A549 (cell line): ENCODE data around the gene JARID2.

ENCODE experiments used
- MYC ChIP-seq: IDR thresholded peaks from 2 replicates; pipeline ENCODE4 v1.6.1; 2012; ENCODE audit warnings: mild to moderate bottlenecking, inconsistent platforms, low read length, improper control_type of control experiment, borderline replicate concordance
- PHF8 ChIP-seq: fragments of 200-600 bp; sonication (generic); IDR thresholded peaks from 2 replicates; pipeline ENCODE4 v1.6.1; 2016; ENCODE audit warnings: low read depth, mild to moderate bottlenecking, antibody characterized with exemption, moderate library complexity, borderline replicate concordance
- POLR2AphosphoS2 ChIP-seq: conservative IDR thresholded peaks from 2 replicates; pipeline ENCODE4 v1.6.1; 2012; ENCODE audit warnings: low read length, improper control_type of control experiment, inconsistent platforms
- TF ChIP-seq, protein P1 (sequence below): fragments of >200 bp; sonication (Bioruptor Twin); formaldehyde crosslinking; IDR thresholded peaks from 3 replicates; pipeline ENCODE4 v1.5.1; 2016

DNA sequence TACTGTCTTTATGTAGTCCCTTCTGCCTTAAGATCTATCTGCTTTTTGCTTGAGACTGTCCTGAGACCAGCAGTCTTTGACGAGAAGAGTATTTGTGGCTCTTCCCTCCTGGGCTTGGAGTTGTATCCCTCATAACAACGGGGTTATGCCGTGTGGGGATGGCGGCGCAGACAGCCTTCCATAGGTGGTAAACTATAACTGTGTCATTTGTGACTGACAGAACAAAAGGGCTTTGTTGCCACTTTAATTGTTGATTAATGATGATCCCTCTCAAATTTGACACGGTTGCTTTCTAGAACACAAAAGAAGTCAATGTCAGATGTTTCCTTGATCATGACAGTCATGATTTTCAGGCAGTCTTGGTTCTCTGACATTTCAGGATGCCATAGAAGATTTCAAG, 196.6 kb downstream of the JARID2 start:
- TF ChIP-seq, protein P1, sequence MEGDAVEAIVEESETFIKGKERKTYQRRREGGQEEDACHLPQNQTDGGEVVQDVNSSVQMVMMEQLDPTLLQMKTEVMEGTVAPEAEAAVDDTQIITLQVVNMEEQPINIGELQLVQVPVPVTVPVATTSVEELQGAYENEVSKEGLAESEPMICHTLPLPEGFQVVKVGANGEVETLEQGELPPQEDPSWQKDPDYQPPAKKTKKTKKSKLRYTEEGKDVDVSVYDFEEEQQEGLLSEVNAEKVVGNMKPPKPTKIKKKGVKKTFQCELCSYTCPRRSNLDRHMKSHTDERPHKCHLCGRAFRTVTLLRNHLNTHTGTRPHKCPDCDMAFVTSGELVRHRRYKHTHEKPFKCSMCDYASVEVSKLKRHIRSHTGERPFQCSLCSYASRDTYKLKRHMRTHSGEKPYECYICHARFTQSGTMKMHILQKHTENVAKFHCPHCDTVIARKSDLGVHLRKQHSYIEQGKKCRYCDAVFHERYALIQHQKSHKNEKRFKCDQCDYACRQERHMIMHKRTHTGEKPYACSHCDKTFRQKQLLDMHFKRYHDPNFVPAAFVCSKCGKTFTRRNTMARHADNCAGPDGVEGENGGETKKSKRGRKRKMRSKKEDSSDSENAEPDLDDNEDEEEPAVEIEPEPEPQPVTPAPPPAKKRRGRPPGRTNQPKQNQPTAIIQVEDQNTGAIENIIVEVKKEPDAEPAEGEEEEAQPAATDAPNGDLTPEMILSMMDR: no peak
- no peak for TF ChIP-seq POLR2AphosphoS2
- TF ChIP-seq PHF8: no peak
- no peak for TF ChIP-seq MYC
